ENCODE measurements around the gene ISG15. TPM values are rescaled to one million over a fixed set of nuclear protein-coding genes. Genes with fewer than 3 reads are reported as not detected.

The ISG15 gene
- total and polyA plus RNA-seq, 2 of the 13 experiments (the other 11 are each of a cell fraction or from before 2014, with no cell fraction given), result 42.1 to 54.9 TPM

DNA sequence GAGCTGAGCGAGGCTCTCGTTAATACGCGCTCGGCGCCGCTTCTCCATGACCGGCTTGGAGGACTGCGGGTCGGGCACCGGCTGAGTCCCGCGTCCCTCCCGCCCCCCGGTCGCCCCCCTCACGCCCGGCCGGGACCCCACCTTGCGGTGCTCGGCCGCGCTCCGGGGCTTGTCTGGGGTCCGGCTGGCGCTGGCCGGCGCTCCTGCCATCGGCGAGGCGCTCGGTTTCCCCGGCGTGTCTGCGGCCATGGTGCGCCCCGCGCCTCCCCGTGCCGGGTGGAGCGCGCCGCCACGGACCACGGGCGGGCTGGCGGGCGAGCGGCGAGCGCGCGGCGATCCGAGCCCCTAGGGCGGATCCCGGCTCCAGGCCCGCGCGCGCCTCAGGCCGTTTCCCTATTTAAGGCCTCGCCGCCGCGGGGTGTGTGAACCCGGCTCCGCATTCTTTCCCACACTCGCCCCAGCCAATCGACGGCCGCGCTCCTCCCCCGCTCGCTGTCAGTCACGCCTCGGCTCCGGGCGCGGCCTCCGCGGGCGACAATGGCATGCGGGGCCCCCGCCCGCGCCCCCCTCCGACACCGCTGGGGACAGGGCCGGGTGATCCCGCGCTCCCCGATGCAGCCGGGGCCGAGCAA is 13.5 kb upstream of the ISG15 start, which contains the start of gene HES4 (continued):
- TF ChIP-seq, protein P1, sequence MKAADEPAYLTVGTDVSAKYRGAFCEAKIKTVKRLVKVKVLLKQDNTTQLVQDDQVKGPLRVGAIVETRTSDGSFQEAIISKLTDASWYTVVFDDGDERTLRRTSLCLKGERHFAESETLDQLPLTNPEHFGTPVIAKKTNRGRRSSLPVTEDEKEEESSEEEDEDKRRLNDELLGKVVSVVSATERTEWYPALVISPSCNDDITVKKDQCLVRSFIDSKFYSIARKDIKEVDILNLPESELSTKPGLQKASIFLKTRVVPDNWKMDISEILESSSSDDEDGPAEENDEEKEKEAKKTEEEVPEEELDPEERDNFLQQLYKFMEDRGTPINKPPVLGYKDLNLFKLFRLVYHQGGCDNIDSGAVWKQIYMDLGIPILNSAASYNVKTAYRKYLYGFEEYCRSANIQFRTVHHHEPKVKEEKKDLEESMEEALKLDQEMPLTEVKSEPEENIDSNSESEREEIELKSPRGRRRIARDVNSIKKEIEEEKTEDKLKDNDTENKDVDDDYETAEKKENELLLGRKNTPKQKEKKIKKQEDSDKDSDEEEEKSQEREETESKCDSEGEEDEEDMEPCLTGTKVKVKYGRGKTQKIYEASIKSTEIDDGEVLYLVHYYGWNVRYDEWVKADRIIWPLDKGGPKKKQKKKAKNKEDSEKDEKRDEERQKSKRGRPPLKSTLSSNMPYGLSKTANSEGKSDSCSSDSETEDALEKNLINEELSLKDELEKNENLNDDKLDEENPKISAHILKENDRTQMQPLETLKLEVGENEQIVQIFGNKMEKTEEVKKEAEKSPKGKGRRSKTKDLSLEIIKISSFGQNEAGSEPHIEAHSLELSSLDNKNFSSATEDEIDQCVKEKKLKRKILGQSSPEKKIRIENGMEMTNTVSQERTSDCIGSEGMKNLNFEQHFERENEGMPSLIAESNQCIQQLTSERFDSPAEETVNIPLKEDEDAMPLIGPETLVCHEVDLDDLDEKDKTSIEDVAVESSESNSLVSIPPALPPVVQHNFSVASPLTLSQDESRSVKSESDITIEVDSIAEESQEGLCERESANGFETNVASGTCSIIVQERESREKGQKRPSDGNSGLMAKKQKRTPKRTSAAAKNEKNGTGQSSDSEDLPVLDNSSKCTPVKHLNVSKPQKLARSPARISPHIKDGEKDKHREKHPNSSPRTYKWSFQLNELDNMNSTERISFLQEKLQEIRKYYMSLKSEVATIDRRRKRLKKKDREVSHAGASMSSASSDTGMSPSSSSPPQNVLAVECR (CRISPR knock-in tag; IDR thresholded peaks at IDR 0.05; ENCODE audit: borderline replicate concordance), result no peak; the same call in 1 of the 2 replicates
- TF ChIP-seq, protein P2, sequence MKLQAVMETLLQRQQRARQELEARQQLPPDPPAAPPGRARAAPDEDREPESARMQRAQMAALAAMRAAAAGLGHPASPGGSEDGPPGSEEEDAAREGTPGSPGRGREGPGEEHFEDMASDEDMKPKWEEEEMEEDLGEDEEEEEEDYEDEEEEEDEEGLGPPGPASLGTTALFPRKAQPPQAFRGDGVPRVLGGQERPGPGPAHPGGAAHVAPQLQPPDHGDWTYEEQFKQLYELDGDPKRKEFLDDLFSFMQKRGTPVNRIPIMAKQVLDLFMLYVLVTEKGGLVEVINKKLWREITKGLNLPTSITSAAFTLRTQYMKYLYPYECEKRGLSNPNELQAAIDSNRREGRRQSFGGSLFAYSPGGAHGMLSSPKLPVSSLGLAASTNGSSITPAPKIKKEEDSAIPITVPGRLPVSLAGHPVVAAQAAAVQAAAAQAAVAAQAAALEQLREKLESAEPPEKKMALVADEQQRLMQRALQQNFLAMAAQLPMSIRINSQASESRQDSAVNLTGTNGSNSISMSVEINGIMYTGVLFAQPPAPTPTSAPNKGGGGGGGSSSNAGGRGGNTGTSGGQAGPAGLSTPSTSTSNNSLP (IDR thresholded peaks at IDR 0.05; ENCODE audit: low read depth, low read length), result no peak
- TF ChIP-seq ZFYVE20 (CRISPR knock-in tag; IDR thresholded peaks at IDR 0.05; ENCODE audit: borderline replicate concordance, low read depth), result no peak
- no peak for TF ChIP-seq ZNF549 (CRISPR knock-in tag; IDR thresholded peaks at IDR 0.05)
- no peak for TF ChIP-seq SMARCE1 (IDR thresholded peaks at IDR 0.05; ENCODE audit: borderline replicate concordance)
- TF ChIP-seq, protein P3, sequence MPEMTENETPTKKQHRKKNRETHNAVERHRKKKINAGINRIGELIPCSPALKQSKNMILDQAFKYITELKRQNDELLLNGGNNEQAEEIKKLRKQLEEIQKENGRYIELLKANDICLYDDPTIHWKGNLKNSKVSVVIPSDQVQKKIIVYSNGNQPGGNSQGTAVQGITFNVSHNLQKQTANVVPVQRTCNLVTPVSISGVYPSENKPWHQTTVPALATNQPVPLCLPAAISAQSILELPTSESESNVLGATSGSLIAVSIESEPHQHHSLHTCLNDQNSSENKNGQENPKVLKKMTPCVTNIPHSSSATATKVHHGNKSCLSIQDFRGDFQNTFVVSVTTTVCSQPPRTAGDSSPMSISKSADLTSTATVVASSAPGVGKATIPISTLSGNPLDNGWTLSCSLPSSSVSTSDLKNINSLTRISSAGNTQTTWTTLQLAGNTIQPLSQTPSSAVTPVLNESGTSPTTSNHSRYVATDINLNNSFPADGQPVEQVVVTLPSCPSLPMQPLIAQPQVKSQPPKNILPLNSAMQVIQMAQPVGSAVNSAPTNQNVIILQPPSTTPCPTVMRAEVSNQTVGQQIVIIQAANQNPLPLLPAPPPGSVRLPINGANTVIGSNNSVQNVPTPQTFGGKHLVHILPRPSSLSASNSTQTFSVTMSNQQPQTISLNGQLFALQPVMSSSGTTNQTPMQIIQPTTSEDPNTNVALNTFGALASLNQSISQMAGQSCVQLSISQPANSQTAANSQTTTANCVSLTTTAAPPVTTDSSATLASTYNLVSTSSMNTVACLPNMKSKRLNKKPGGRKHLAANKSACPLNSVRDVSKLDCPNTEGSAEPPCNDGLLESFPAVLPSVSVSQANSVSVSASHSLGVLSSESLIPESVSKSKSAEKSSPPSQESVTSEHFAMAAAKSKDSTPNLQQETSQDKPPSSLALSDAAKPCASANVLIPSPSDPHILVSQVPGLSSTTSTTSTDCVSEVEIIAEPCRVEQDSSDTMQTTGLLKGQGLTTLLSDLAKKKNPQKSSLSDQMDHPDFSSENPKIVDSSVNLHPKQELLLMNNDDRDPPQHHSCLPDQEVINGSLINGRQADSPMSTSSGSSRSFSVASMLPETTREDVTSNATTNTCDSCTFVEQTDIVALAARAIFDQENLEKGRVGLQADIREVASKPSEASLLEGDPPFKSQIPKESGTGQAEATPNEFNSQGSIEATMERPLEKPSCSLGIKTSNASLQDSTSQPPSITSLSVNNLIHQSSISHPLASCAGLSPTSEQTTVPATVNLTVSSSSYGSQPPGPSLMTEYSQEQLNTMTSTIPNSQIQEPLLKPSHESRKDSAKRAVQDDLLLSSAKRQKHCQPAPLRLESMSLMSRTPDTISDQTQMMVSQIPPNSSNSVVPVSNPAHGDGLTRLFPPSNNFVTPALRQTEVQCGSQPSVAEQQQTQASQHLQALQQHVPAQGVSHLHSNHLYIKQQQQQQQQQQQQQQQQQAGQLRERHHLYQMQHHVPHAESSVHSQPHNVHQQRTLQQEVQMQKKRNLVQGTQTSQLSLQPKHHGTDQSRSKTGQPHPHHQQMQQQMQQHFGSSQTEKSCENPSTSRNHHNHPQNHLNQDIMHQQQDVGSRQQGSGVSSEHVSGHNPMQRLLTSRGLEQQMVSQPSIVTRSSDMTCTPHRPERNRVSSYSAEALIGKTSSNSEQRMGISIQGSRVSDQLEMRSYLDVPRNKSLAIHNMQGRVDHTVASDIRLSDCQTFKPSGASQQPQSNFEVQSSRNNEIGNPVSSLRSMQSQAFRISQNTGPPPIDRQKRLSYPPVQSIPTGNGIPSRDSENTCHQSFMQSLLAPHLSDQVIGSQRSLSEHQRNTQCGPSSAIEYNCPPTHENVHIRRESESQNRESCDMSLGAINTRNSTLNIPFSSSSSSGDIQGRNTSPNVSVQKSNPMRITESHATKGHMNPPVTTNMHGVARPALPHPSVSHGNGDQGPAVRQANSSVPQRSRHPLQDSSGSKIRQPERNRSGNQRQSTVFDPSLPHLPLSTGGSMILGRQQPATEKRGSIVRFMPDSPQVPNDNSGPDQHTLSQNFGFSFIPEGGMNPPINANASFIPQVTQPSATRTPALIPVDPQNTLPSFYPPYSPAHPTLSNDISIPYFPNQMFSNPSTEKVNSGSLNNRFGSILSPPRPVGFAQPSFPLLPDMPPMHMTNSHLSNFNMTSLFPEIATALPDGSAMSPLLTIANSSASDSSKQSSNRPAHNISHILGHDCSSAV (CRISPR knock-in tag; IDR thresholded peaks at IDR 0.05; ENCODE audit: borderline replicate concordance), result no peak
- no peak for TF ChIP-seq ZBTB7A (CRISPR knock-in tag; IDR thresholded peaks at IDR 0.05)
- no peak for TF ChIP-seq SP140L (CRISPR knock-in tag; IDR thresholded peaks at IDR 0.05; ENCODE audit: borderline replicate concordance)
- TF ChIP-seq ZFP36L1 (CRISPR knock-in tag; IDR thresholded peaks at IDR 0.05), result no peak
- TF ChIP-seq, protein P4, sequence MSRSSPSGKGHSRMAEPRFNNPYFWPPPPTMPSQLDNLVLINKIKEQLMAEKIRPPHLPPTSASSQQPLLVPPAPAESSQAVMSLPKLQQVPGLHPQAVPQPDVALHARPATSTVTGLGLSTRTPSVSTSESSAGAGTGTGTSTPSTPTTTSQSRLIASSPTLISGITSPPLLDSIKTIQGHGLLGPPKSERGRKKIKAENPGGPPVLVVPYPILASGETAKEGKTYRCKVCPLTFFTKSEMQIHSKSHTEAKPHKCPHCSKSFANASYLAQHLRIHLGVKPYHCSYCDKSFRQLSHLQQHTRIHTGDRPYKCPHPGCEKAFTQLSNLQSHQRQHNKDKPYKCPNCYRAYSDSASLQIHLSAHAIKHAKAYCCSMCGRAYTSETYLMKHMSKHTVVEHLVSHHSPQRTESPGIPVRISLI (CRISPR knock-in tag; IDR thresholded peaks at IDR 0.05; ENCODE audit: borderline replicate concordance), result no peak

Measured in HepG2 (cell line).